Activated CD8-positive, alpha-beta memory T cell treated with anti-CD3 and anti-CD28 coated beads for 36 hours (primary cell): ENCODE measurements around the gene PAK2. TPM values are rescaled to one million over a fixed set of nuclear protein-coding genes. Genes with fewer than 3 reads are reported as not detected.
"Not testable (repeated sequence)": the region's sequence is repeated elsewhere in the genome, so short reads cannot be mapped to it uniquely, and the experiment has no call there.

ENCODE experiments used
- CTCF ChIA-PET: fragments of 350-600 bp; sonication (Branson Sonifier 250); formaldehyde crosslinking; loops from one replicate; lab custom pipeline; 2021; ENCODE audit warnings: antibody characterized with exemption; lab: Charles Lee
- POLR2A ChIA-PET: fragments of 350-600 bp; sonication (Branson Sonifier 250); formaldehyde crosslinking; loops from one replicate; lab custom pipeline; 2021; ENCODE audit warnings: antibody characterized with exemption; lab: Charles Lee
- total RNA-seq, 2 experiments: library from RNA; stranded (reverse); gene quantifications; one replicate each; pipeline ENCODE4 v1.2.3, GENCODE V29; 2021

PAK2 gene
- total RNA-seq, result 10 to 100 TPM; 73.8 to 78.4 TPM

DNA sequence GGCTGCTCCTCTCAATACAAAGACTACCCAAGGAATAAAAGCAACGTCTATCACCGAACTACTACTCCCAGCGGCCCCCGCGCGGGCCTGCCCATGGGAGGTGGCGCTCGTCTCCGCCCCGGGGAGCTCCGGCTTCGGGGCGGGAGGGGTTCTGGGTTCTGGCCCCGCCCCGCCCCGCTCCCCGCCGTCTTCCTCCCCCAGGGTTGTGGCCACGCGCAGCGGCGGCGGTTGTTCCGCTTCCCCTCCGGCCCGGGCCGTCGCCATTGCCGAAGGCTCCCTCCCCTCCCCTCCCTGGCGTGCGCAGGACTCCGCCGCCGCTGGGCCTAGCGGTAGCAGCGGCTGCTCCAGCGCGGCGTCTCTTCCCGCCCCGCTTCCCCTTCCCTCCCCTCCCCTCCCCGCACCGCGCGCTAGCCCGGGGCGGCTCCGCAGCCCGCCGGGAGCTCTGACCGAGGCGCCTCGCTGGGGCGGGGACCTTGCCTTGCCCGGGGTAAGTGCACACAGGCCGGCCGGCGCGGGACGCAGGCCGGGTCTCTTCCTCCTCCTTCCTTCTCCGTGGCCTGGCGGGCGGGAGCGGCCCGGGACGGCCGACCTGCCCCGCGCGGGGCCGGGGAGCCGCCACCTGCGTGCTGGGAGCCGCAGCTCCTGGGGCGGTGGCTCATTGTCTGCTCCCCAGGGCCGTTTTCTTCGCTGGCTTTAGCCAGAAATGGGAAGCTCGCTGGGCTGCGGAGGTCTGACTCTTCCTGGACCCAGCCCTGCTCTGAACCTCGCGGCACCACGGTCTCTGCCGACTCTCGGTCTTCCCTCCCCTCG, at the start of gene PAK2:
TSS of gene PAK2 (plus strand) at position 187 of the 810 bp plus-strand sequence. CDS start 42,790 bp downstream, outside the sequence.
- ChIA-PET CTCF (interaction anchor here (1.0 to 1.9 kb wide), 7 partner anchors 23 to 202 kb away, joined by 3 to 7 read pairs (median 4); partner anchors contain the start of genes CEP19, NCBP2 and PIGX), POLR2A (interaction anchor here (0.7 to 2.6 kb wide), 6 partner anchors 14 to 230 kb away, joined by 3 to 23 read pairs (median 5); partner anchors contain the start of genes CEP19, FBXO45, PIGX and SENP5)

DNA sequence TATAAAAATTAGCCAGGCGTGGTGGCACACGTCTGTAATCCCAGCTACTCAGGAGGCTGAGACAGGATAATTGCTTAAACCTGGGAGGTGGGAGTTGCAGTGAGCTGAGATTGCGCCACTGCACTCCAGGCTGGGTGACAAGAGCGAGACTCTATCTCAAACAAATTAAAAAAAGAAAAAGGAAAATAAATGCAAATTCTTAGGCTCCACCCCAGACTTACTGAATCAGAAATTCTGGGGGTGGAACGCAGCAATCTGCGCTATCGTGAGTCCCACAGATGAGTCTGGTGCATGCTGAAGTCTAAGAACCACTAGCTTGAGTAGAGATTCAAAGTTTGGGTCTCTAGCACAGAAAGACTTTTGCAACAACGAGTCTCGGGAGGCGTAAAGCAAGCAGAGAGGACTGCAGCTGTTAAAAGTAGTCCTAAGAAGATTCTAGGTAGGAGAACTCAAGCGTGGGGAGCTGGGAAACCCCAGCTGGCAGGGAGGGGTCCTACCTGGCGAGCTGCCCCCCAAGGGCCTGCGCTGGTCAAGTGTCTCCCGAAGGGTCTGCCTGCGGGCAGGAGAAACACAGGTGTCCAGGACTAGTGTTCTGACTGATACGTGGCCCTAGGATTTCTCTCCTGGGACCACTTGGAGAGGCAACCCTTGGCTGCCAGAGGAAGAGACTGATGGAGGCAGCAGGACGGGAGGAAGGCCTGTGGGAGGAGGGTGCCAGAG, 49.6 kb upstream of the PAK2 start:
- ChIA-PET CTCF (interaction anchor here (1.6 to 6.6 kb wide), 3 partner anchors 13 to 84 kb away, joined by 3 to 77 read pairs (median 4); no protein-coding TSS in a partner anchor), POLR2A (no interaction called here)

DNA sequence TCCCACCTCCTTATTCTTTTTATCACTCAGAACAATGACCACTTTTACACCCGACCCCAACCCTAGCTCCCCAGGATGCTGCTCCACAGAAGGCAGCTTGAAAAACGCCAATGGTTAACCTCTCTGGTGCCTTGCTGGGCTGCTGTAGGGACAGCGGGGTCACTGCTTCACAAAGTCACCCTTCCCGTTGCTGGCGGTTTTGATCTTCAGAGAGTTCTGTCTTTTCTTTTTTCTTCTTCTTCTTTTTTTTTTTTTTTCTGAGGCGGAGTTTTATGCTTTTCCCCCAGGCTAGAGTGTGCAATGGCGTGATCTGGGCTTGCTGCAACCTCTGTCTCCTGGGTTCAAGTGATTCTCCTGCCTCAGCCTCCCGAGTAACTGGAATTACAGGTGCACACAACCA, 48.3 kb upstream of the PAK2 start:
- CTCF ChIA-PET, result interaction anchor here (0.7 kb wide), 1 partner anchor 28 kb away, joined by 4 read pairs; no protein-coding TSS in a partner anchor
- POLR2A ChIA-PET, result no interaction called here

- POLR2A ChIA-PET, result interaction anchor here (0.5 to 0.6 kb wide), 2 partner anchors 71 to 418 kb away, joined by 6 to 7 read pairs; no protein-coding TSS in a partner anchor
These were observed 45.4 kb upstream of the PAK2 start for GRCh38 chr3:196694202-196694638.

GRCh38 chr3:196694941-196695848, 44.5 kb upstream of the PAK2 start:
- ChIA-PET CTCF (interaction anchor here (0.6 to 2.5 kb wide), 2 partner anchors 10 to 211 kb away, joined by 3 to 11 read pairs; no protein-coding TSS in a partner anchor), POLR2A (interaction anchor here (0.6 kb wide), 1 partner anchor 17 kb away, joined by 7 read pairs; the partner anchor contains the start of genes CEP19 and PIGX)

More at GRCh38 chr3:196694202-196694638, 45.4 kb upstream of the PAK2 start:
- CTCF ChIA-PET, result interaction anchor here (0.7 to 1.3 kb wide), 3 partner anchors 9 to 117 kb away, joined by 3 to 5 read pairs (median 4); no protein-coding TSS in a partner anchor

GRCh38 chr3:196695849-196696226, 43.8 kb upstream of the PAK2 start:
- ChIA-PET POLR2A (interaction anchor here (0.6 kb wide), 1 partner anchor 16 kb away, joined by 7 read pairs; the partner anchor contains the start of genes CEP19 and PIGX), CTCF (interaction anchor here (0.6 to 2.5 kb wide), 2 partner anchors 10 to 212 kb away, joined by 3 to 11 read pairs; no protein-coding TSS in a partner anchor)

- ChIA-PET CTCF (interaction anchor here (0.9 to 2.5 kb wide), 2 partner anchors 12 to 88 kb away, joined by 4 to 11 read pairs; no protein-coding TSS in a partner anchor), POLR2A (no interaction called here)
These were observed 42.4 kb upstream of the PAK2 start for GRCh38 chr3:196697270-196697669.

GRCh38 chr3:196699749-196700148, 39.9 kb upstream of the PAK2 start:
- ChIA-PET POLR2A (no interaction called here), CTCF (no interaction called here)

GRCh38 chr3:196700801-196701200, 38.9 kb upstream of the PAK2 start:
- ChIA-PET POLR2A (no interaction called here), CTCF (no interaction called here)

- ChIA-PET CTCF (interaction anchor here (0.6 kb wide), 1 partner anchor 289 kb away, joined by 4 read pairs; no protein-coding TSS in a partner anchor), POLR2A (no interaction called here)
These were observed 33.3 kb upstream of the PAK2 start for GRCh38 chr3:196706327-196706726.

GRCh38 chr3:196706731-196707130, 32.9 kb upstream of the PAK2 start:
- CTCF ChIA-PET, result no interaction called here
- POLR2A ChIA-PET, result no interaction called here

GRCh38 chr3:196707566-196707965, 32.1 kb upstream of the PAK2 start:
- ChIA-PET POLR2A (no interaction called here), CTCF (no interaction called here)

GRCh38 chr3:196708467-196708866, 31.2 kb upstream of the PAK2 start:
- ChIA-PET POLR2A (no interaction called here), CTCF (no interaction called here)

DNA sequence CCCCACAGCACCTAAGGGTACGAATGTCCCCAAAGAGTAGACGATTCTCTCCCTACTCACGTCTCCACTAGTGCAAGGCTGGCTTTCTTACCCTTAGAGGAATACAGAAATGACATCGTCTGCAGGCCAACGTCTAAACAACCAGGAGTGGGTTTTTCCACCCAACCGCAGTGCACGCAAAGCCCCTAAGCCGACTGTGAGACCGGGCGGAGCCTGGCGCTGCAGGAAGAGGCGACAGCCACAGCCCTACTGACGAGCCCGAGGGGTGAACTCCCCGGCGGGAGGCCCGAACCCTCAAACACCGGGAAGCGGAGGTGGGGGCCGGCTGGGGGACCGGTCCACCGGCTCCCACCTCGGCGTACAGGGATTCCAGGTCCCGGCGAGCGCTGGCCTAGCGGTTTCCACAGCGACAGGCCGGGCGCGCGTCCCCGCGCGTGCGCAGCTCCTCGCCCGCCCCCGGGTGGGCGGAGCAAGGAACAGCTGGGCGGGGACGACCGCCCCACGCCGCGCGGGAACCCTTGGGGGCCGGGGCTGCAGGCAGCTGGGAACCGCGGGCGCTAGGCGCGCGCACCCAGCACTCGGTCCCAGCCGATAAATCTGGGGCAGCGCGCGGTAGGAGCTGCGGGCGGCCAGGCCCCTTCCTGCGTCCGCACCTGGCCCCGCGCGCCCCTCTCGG, 27.7 kb upstream of the PAK2 start, which contains the start of the genes CEP19 and PIGX:
TSS of gene CEP19 (minus strand) at position 413 of the 676 bp plus-strand sequence. CDS start 3,593 bp downstream, outside the sequence.
TSS of gene PIGX (plus strand) at position 540 of the 676 bp plus-strand sequence.
- CTCF ChIA-PET, result interaction anchor here (1.1 to 1.2 kb wide), 3 partner anchors 28 to 1240 kb away, joined by 3 to 5 read pairs (median 3); partner anchors contain the start of gene PAK2
- POLR2A ChIA-PET, result interaction anchor here (0.6 to 1.7 kb wide), 4 partner anchors 16 to 143 kb away, joined by 3 to 23 read pairs (median 5); partner anchors contain the start of genes FBXO45, PAK2 and WDR53

DNA sequence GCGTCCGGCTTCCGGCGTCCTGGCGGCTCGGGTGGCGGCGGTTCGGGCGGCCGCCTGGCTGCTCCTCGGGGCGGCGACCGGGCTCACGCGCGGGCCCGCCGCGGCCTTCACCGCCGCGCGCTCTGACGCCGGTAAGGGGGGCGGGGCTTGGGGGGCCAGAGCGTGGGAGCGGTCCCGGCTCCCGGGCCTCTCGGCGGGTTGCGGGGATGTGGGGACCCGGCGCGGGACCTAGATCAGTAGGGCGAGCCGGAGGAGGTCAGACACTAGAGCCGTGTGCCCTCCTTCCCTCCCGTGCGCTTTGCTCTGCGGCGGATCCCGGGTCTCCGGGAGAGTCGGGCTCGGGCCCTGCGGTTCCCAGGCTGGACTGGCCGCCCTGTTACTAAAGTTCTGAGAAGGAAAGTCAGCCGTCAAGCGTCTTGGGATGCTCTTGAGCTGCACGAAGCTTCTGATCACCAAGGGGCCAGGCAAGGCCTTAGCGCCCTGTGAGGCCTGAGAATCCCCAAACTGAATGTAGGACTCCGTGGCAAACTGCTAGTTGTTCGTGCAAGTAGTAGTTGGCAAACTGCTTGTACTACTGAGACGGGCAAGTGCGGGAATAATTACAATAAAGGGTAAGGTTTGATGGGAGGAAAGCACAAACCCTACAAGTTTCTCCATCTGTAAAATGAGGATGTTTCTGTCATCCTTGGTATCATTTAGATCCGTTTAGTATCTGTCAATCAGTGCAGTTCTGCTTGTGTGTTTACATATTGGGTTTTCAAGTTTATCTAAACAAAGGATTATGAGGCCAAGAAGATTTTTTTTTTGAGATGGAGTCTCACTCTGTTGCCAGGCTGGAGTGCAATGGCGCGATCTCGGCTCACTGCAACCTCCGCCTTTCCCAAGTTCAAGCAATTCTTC, 26.9 kb upstream of the PAK2 start:
- ChIA-PET CTCF (interaction anchor here (1.1 to 1.2 kb wide), 3 partner anchors 27 to 1239 kb away, joined by 3 to 5 read pairs (median 3); partner anchors contain the start of gene PAK2), POLR2A (interaction anchor here (0.6 to 1.7 kb wide), 2 partner anchors 17 to 27 kb away, joined by 7 to 23 read pairs; partner anchors contain the start of gene PAK2)

DNA sequence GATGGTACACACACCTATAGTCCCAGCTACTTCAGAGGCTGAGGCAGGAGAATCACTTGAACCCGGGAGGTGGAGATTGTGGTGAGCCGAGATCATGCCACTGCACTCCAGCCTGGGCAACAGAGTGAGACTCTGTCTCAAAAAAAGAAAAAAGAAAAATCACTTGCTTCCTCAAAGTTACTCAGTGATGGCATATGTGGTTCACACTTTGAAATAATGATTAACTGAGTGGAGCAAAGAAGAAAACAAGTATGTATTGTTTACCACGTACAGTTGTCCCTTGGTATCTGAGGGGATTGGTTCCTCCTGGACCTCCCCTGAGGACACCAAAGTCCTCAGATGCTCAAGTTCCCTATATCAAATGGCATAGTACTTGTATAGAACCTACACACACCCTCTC, 22.5 kb upstream of the PAK2 start:
- CTCF ChIA-PET, POLR2A ChIA-PET: not testable (repeated sequence)
